H9 (cell line): ENCODE data around the gene SPTBN5. TPM values are rescaled to one million over a fixed set of nuclear protein-coding genes. Genes with fewer than 3 reads are reported as not detected.

Experiments used
- DNase-seq: peaks from one replicate; pipeline ENCODE4 v3.0.0-alpha.2; 2017
- H2AFZ ChIP-seq: one replicate; pipeline ENCODE4 v1.6.1; 2013; ENCODE audit warnings: mild to moderate bottlenecking, low read length, control low read depth, moderate library complexity
- H2AK5ac ChIP-seq: 2 replicates; pipeline ENCODE4 v1.6.1; 2013; ENCODE audit warnings: low read length, control low read depth, mixed read lengths; ENCODE audit not compliant: insufficient read length
- H2BK120ac ChIP-seq: one replicate; pipeline ENCODE4 v1.6.1; 2013; ENCODE audit warnings: low read depth, mild to moderate bottlenecking, low read length, control low read depth, inconsistent platforms; ENCODE audit not compliant: poor library complexity, severe bottlenecking
- H2BK12ac ChIP-seq: 2 replicates; pipeline ENCODE4 v1.6.1; 2013; ENCODE audit warnings: low read length, control low read depth, mixed read lengths, low read depth; ENCODE audit not compliant: insufficient read length
- H2BK15ac ChIP-seq: 2 replicates; pipeline ENCODE4 v1.6.1; 2013; ENCODE audit warnings: low read depth, low read length, control low read depth
- H2BK20ac ChIP-seq: one replicate; pipeline ENCODE4 v1.6.1; 2013; ENCODE audit warnings: low read depth, mild to moderate bottlenecking, low read length, control low read depth, inconsistent platforms; ENCODE audit not compliant: poor library complexity, severe bottlenecking
- H2BK5ac ChIP-seq: 2 replicates; pipeline ENCODE4 v1.6.1; 2013; ENCODE audit warnings: low read length, control low read depth, mixed read lengths; ENCODE audit not compliant: insufficient read length
- H3K14ac ChIP-seq: 2 replicates; pipeline ENCODE4 v1.6.1; 2013; ENCODE audit warnings: low read length, control low read depth; ENCODE audit not compliant: insufficient read depth
- H3K18ac ChIP-seq: 2 replicates; pipeline ENCODE4 v1.6.1; 2013; ENCODE audit warnings: low read depth, mild to moderate bottlenecking, mixed read lengths, low read length, control low read depth; ENCODE audit not compliant: insufficient read length
- H3K23ac ChIP-seq: 2 replicates; pipeline ENCODE4 v1.6.1; 2013; ENCODE audit warnings: low read length, control low read depth, mixed read lengths, low read depth; ENCODE audit not compliant: insufficient read length
- H3K23me2 ChIP-seq: 2 replicates; pipeline ENCODE4 v1.6.1; 2013; ENCODE audit warnings: low read depth, mild to moderate bottlenecking, mixed read lengths, low read length, control low read depth; ENCODE audit not compliant: insufficient read length, poor library complexity, severe bottlenecking
- H3K27ac ChIP-seq: 2 replicates; pipeline ENCODE4 v1.5.1; 2013; ENCODE audit warnings: low read length, control low read depth, mixed read lengths, low read depth; ENCODE audit not compliant: insufficient read length
- H3K27me3 ChIP-seq: 2 replicates; pipeline ENCODE4 v1.6.1; 2013; ENCODE audit warnings: low read length, control low read depth, inconsistent platforms; ENCODE audit not compliant: insufficient read depth
- H3K4ac ChIP-seq: 2 replicates; pipeline ENCODE4 v1.6.1; 2013; ENCODE audit warnings: low read depth, mild to moderate bottlenecking, control low read depth, inconsistent platforms, low read length, moderate library complexity
- H3K4me1 ChIP-seq: 2 replicates; pipeline ENCODE4 v1.6.1; 2013; ENCODE audit warnings: low read length, control low read depth, inconsistent platforms; ENCODE audit not compliant: insufficient read depth
- H3K4me2 ChIP-seq: 2 replicates; pipeline ENCODE4 v1.6.1; 2013; ENCODE audit warnings: low read length, control low read depth, mixed read lengths; ENCODE audit not compliant: insufficient read length, insufficient read depth
- H3K56ac ChIP-seq: 2 replicates; pipeline ENCODE4 v1.6.1; 2013; ENCODE audit warnings: low read depth, mild to moderate bottlenecking, mixed read lengths, low read length, control low read depth; ENCODE audit not compliant: insufficient read length
- H3K79me1 ChIP-seq: 2 replicates; pipeline ENCODE4 v1.6.1; 2013; ENCODE audit warnings: low read depth, mild to moderate bottlenecking, moderate library complexity, low read length, control low read depth, inconsistent platforms; ENCODE audit not compliant: insufficient read depth, poor library complexity, severe bottlenecking
- H3K79me2 ChIP-seq: 2 replicates; pipeline ENCODE4 v1.6.1; 2013; ENCODE audit warnings: low read length, control low read depth, inconsistent platforms; ENCODE audit not compliant: insufficient read depth
- H3K9ac ChIP-seq: 2 replicates; pipeline ENCODE4 v1.6.1; 2013; ENCODE audit warnings: low read length, control low read depth, mixed read lengths; ENCODE audit not compliant: insufficient read length; ENCODE audit errors: extremely low read depth
- H3K9me3 ChIP-seq: one replicate; pipeline ENCODE4 v1.6.1; 2013; ENCODE audit warnings: low read depth, low read length, inconsistent platforms; ENCODE audit not compliant: control insufficient read depth
- H3T11ph ChIP-seq: one replicate; pipeline ENCODE4 v1.6.1; 2013; ENCODE audit warnings: mild to moderate bottlenecking, low read length, control low read depth, inconsistent platforms
- H4K20me1 ChIP-seq: one replicate; pipeline ENCODE4 v1.6.1; 2013; ENCODE audit not compliant: control insufficient read depth, insufficient read length, insufficient read depth
- H4K5ac ChIP-seq: 2 replicates; pipeline ENCODE4 v1.6.1; 2013; ENCODE audit warnings: low read depth, mild to moderate bottlenecking, mixed read lengths, low read length, control low read depth; ENCODE audit not compliant: insufficient read length
- H4K8ac ChIP-seq: replicated peaks from 2 replicates; pipeline ENCODE4 v1.6.1; 2013; ENCODE audit warnings: low read length, control low read depth, mixed read lengths, low read depth; ENCODE audit not compliant: insufficient read length
- H4K91ac ChIP-seq: 2 replicates; pipeline ENCODE4 v1.6.1; 2013; ENCODE audit warnings: low read depth, mild to moderate bottlenecking, moderate library complexity, mixed read lengths, low read length, control low read depth; ENCODE audit not compliant: insufficient read length
- H3K27ac Mint-ChIP-seq, 3 experiments: 2 replicates in 2 of 3; 3 replicates in 1 of 3; pipeline ENCODE4 v1.8.0; 2020 to 2021; ENCODE audit warnings: mixed read lengths in 3 of 3, mild to moderate bottlenecking in 1 of 3, moderate library complexity in 1 of 3
- H3K27me3 Mint-ChIP-seq: 2 replicates; pipeline ENCODE4 v1.8.0; 2021; ENCODE audit warnings: low read depth, mild to moderate bottlenecking, moderate library complexity, mixed read lengths
- H3K36me3 Mint-ChIP-seq, 3 experiments: 2 replicates in 2 of 3; 3 replicates in 1 of 3; pipeline ENCODE4 v1.8.0; 2020 to 2021; ENCODE audit warnings: low read depth in 3 of 3, mixed read lengths in 3 of 3; ENCODE audit not compliant: insufficient read depth in 1 of 3
- H3K4me1 Mint-ChIP-seq, 2 experiments: 2 replicates each; pipeline ENCODE4 v1.8.0; 2020; ENCODE audit warnings: mixed read lengths in 2 of 2
- H3K4me3 Mint-ChIP-seq, 2 experiments: 2 replicates in 1 of 2; 3 replicates in 1 of 2; pipeline ENCODE4 v1.8.0; 2020 to 2021; ENCODE audit warnings: mild to moderate bottlenecking in 2 of 2, mixed read lengths in 2 of 2, moderate library complexity in 1 of 2
- H3K9me3 Mint-ChIP-seq, 2 experiments: 2 replicates in 1 of 2; 3 replicates in 1 of 2; pipeline ENCODE4 v1.8.0; 2020; ENCODE audit warnings: mild to moderate bottlenecking in 2 of 2, mixed read lengths in 2 of 2, moderate library complexity in 1 of 2
- CTCF ChIP-seq: fragments of 200-600 bp; sonication (generic); conservative IDR thresholded peaks from 3 replicates; pipeline ENCODE4 v1.8.0; 2021; ENCODE audit warnings: antibody characterized with exemption, mild to moderate bottlenecking
- WGBS: extraction: QIAGEN DNeasy Blood & Tissue Kit; methylation state at CpG from one replicate; pipeline ENCODE4 v1.1.7; 2013; ENCODE audit warnings: missing lambda C conversion rate, low lambda C conversion rate, mixed read lengths; ENCODE audit not compliant: insufficient read length; ENCODE audit errors: extremely low coverage; 5-methylcytosine and 5-hydroxymethylcytosine counted together
- total RNA-seq: library from RNA; stranded (reverse); gene quantifications from 2 replicates; pipeline ENCODE4 v1.2.1, GENCODE V29; 2021

Gene SPTBN5
- total RNA-seq, 1 experiment from 2014 or later: 0.90 TPM

GRCh38 chr15:41836073-41836472 is 57.8 kb downstream of the SPTBN5 start:
- Histone ChIP-seq H3K23ac (no peak overlapping the region), H2BK5ac (no peak overlapping the region), H4K20me1 (no peaks in the 10 kb centered on the region), H3K27ac (no peak overlapping the region), H3K14ac (no peak overlapping the region), H2BK12ac (no peak overlapping the region), H3K4me1 (no peaks in the 10 kb centered on the region), H4K8ac (no peak overlapping the region), H2BK20ac (no peak overlapping the region), H2AFZ (no peak overlapping the region), H2BK15ac (no peak overlapping the region), H3K56ac (no peak overlapping the region), H4K91ac (no peak overlapping the region), H3K23me2 (no peaks in the 10 kb centered on the region), H3T11ph (no peak overlapping the region), H4K5ac (no peak overlapping the region), H3K79me2 (no peaks in the 10 kb centered on the region), H3K9me3 (no peaks in the 10 kb centered on the region), H3K9ac (no peak overlapping the region), H3K18ac (no peak overlapping the region), H3K4ac (no peak overlapping the region), H3K4me2 (no peak overlapping the region), H2AK5ac (no peak overlapping the region), H3K27me3 (no peaks in the 10 kb centered on the region), H2BK120ac (no peak overlapping the region), H3K79me1 (no peaks in the 10 kb centered on the region)
- no peak for TF ChIP-seq CTCF
- Mint-ChIP-seq H3K9me3 (no peaks in the 10 kb centered on the region; a peak in 1 of 5 replicates), H3K4me1 (no peaks in the 10 kb centered on the region), H3K27me3 (no peaks in the 10 kb centered on the region), H3K4me3 (no peak overlapping the region), H3K36me3 (peaks cover 5 to 19% (median 6%) of the 10 kb centered on the region in 3 experiments; a peak in 6 of 7 replicates), H3K27ac (peak overlapping the region in 1 of 3 experiments; percentile 83; a peak in 2 of 7 replicates)
- no CpG with 5 or more reads among the region's 6 CpGs for WGBS
- no peak for DNase-seq
